Measurements from ENCODE around the gene C16orf74.
A peak's percentile ranks its signal among the peaks of the same experiment; 100 is the strongest.

C16orf74 gene

DNA sequence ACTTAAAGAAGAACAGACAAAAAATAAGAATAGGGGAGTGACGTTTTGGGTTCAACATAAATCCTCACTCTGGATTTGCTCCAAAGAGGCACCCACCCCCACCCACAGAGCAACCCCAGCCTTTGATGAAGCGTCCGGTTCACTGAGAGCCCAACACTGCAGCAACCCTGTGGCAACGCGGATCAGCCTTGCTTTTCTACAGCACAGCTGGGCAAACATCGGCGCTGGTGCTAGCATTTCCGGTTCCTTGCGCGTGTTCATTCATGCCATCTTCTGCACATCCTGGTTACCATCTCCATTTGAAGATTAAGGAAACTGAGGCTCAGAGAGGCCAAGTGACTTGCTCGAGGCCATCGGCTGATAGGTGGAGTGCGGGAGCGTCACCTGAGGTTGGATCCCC lies 53.5 kb downstream of the C16orf74 start:
- no peak for DNase-seq

DNA sequence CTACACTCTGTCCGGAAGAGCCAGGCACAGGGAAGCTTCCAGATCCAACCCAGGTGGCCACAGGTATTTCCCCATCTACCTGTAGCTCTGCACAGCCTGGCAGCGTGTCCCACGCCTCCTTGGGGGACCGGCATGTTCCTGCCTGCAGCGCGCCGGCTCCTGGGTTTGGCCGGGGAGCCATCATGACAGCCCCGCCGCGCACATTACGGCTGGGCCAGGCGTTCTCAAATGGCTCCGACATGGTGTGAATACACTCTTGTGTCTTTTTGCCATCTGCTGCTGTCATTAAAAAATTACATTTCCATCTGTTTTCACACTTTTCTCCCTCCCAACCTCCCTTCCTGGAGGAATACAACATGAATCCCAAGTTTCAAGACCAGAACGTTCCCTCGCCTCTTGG lies 54.1 kb downstream of the C16orf74 start:
- DNase-seq: no peak

DNA sequence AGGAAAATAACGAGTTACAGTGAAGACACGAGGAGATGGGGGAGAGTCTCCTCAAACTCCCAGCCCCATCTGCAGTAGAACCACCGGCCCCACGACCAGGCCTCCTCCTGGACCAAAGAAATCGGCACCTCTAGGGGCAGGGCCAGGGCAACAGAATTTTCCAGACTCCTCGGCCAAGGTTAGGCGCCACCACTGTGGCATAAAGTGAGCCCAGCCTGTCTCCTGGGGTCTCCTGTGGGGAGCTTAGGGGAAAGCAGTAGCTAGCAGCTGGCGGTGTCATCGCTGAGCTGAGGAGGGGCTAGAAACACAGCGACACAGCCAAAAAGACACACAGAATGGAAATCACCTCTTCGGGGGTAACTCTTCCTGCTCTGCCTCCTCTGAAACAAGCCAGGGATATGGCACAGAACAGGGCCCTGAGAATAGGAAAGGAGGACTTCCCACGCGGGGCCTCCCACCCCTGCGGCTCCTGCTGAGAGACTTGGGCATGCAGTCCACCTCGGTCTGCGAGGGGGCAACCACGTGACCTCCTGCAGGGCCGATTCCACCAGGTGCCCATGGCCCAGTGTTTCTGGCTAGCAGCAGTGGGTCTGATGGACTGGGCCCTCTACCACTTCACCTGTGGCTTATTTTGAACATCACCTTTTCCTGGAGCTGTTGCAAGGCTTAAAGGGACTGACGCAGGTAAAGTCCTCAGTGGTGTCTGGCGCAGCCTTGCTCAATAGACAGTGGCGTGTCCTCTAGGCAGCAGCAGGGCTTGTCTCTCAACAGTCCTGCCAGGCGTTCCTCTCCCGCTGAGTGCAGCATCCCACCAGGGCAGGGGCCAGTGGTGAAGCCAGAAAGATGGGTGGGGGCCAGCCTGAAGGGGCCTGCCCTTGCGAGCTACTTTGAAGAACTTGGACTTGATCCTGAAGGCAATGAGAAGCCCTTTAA lies 55.4 kb downstream of the C16orf74 start:
- no peak for DNase-seq

DNA sequence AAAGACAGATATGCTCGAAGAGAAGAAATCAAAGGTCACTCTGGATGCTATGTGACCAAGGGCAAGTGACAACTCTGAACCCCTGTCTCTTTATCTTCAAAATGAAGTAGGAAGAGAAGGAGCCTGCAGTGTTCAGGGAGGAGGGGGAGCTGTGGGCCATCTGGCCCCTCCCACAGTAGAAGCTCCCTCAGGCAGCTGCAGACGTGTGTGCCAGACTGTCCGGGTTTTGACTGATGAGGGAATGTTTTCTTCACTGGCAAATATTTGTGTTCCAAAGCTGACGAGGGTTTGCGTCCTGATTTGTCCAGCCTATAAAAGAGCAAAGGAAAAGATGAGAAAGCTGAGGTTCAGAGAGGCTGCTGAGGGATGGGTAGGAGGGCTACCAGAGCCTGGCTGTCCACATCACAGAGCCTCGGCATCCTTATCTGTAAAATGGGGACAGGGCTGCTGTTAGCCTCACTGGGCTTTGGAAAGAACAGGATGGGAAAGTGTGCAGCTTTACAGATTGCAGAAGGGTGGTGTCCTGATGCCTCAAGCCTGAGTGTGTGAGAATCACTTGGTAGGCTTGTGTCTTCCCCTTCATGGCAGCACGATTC lies 60.3 kb downstream of the C16orf74 start:
- DNase-seq: no peak

DNA sequence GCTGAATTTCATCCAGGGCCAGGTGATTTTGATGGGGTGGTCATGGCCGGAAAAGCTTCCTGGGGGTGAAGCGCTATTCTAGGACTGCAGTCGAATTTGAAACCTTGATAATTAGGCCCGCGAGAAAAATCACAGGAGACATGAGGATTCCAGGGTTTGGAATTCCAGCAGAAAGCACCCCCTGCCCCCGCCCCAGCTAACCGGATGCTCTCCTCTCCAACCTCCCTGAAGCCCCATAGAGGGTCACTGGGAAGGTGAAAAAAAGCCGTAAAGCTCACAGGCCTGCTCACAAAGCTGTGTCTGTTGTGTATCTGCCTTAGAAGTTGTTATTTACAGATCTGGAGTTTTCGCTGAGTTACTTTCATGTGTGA lies 61.0 kb downstream of the C16orf74 start:
- no peak for DNase-seq

DNA sequence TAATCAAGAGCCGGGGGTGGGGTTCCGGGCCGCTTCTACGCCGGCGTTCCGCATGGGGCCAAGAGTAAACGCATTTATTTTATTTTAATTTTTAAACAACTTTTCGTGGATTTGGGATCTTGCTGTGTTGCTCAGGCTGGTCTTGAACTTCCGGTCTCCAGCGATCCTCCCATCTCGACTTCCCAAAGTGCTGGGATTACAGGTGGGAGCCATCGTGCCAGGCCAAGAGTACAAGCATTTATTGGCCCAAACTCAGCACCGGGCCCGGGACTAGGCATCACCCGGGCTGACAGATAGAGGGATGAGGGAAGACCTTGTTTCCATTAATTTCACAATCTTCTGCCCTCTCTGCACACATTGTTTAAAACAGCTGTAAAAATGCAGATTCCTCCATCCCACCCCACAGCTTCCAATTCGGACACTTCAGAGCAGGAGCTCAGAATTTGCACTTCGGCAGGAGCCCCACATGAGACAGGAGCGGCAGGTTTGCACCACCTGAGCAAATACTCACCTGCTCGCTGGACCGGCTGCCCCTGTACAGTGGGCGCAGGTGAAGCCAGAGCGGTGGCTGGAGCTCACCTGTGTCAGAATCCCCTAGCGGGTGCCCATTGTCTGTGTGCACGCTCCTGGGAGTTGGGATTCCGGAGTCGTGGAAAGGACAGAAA lies 61.5 kb downstream of the C16orf74 start:
- DNase-seq: peak in 1 of 51 donors; percentile 15

DNA sequence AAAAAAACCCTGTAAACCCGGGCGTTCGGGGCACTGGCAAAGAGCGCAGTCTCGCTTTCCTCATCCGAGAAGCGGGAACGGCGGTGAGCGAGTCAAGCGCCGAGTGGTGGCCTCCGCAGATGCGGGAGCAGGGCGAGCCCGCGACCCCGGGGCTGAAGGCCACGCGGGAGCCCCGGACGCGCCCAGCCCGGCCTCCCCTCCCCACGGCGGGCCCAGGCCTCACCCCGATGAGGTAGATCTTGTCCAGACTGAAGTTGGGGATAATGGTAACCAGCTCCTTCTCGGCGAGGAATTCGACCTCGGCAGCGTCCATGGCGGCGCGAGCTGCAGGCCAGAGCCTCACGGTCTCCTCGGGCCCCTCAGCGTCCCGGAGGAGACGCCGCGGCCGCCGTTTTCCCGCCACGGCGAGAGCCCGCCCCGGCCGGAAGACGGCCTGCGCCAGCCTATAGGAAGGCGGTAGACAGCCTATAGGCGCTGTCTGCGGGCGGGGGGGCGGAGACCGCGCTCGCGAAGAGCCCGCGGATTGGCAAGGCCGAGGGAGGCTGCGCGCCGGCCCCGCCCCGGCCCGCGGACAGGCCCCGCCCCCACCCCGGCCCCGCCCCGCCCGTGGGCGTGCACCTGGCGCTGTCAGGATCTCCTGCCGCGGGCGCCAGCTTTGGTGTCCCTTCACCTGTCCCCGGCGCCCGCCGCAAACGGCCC lies 62.2 kb downstream of the C16orf74 start, which contains the start of gene GINS2:
GINS2 (minus strand) TSS at position 369 of the 699 bp plus-strand sequence; CDS start at position 313, 56 bp downstream.
- DNase-seq: peak in 50 of 51 donors; percentile 13 to 90 (median 66)

DNA sequence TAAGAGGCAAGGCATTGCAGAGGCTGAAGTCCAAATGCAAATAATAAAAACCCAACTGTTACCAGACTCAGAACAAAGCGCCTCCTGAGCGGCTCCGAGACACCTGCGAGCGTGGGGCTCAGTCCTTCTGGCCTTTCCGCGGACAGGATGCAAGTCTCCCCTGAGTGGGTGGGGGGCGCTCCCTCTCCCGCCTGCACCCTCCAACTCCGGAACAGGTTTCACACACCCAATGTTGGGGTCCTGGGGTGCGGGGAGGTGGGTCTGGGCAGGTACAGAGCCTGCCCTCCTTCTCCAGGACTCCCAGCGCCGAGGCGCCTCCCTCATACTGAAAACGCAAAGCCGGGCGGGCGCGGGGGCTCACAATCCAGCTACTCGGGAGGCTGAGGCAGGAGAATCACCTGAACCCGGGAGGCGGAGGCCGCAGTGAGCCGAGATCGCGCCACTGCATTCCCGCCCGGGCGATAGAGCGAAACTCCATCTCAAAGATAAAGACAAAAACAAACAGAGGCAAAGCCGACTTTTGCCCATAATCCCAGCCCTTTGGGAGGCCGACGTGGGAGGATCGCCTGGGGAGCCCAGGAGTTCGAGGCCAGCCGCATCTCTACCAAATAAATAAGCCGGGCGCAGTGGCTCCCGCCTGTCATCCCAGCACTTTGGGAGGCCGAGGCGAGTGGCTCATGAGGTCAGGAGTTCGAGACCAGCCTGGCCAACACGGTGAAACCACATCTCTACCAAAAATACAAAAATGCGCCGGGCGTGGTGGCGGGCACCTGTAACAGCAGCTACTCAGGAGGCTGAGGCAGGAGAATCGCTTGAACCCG lies 63.0 kb downstream of the C16orf74 start:
- no peak for DNase-seq

DNA sequence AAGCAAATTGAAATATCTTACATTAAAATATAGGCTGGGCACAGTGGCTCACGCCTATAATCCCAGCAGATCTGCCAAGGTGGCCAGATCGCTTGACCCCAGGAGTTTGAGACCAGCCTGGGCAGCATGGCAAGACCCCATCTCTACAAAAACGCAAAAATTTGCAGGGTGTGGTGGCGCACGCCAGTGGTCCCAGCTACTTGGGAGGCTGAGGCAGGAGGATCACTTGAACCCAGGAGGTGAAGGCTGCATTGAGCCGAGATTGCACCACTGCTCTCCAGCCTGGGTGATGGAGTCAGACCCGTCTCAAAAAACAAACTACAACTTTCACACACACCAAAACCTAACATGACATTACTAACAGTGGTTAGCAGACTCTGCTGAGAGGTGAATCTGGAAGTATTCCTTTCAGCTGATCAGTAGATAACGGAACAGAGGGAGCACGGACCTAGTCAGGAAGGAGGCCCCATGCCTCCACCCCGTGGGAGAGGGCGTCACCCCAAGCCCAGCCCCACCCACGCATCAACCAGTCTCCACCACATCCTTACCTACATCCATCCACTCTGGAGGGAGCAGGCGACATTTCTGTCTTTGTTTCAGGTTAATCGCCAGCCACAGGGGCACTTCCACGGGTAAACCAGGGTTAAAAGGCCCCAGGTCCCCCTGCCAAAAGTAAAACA lies 63.8 kb downstream of the C16orf74 start:
- no peak for DNase-seq

DNA sequence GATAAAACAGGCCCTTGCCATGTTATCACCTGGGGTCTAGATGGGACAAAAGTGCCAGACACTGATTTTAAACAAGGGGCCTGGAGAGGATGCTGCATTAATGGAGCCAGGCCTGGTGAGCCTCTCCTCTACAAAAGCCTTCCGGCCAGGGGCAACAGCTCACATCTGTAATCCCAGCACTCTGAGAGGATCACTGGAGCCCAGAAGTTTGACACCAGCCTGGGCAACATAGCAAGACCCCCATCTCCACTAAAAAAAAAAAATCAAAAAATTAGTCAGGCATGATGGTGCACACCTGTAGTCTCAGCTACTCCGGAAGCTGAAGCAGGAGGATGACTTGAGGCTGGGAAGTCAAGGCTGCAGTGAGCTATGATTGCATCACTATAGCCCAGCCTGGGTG lies 65.6 kb downstream of the C16orf74 start:
- no peak for DNase-seq

DNA sequence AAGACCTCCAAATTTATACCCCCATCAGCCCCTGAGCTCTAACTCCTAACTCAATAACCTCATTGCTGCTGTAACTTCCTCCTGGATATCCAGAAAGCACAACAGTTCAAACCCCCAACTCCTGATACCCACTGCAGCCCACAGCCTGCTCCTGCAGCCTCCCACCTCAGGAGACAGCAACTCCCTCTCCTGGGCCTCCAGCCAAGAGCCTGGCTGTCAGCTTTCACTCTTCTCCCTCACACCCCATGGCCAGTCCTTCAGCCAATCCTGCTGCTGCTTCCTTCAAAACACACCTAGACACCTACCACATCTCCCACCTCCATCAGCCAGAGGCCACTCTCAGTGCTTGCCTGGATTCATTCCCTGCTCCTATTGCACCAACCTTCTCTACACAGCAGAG lies 67.5 kb downstream of the C16orf74 start:
- no peak for DNase-seq

DNA sequence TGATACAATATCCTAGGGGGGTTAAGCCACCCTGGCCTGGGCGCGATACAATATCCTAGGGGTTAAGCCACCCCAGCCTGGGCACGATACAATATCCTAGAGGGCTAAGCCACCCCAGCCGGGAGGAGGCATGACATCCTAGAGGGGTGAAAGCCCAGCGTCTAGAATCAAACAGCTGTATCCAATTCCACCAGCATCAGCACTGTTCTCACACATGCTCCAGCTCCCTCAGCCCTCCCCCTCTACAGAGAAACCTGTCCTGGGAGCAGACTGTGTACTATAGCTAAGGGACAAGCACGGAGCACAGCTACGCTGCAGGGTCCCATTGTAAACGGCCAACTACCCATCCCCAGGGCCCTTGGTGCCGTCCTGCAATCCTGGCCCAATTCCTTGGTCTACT lies 68.4 kb downstream of the C16orf74 start:
- DNase-seq: no peak

DNA sequence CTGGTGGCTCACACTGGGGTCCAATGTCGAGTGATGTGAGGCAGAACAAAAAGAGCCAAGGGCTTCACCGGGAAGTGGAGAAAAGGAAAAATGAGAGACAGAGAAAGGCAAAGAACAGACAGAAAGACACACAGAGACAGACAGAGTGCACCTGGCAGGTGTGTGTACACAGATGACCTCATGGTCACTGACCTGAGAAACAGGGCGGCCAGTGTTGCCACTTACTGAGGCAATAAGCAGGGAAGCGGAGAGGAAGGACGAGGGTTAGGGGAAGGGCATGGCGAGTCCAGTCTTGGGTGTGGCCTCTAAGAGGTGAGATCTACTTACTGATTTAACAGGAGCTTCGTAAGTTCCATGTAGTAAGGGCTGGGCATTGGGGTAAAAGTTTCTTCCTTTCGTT lies 69.6 kb downstream of the C16orf74 start:
- no peak for DNase-seq

DNA sequence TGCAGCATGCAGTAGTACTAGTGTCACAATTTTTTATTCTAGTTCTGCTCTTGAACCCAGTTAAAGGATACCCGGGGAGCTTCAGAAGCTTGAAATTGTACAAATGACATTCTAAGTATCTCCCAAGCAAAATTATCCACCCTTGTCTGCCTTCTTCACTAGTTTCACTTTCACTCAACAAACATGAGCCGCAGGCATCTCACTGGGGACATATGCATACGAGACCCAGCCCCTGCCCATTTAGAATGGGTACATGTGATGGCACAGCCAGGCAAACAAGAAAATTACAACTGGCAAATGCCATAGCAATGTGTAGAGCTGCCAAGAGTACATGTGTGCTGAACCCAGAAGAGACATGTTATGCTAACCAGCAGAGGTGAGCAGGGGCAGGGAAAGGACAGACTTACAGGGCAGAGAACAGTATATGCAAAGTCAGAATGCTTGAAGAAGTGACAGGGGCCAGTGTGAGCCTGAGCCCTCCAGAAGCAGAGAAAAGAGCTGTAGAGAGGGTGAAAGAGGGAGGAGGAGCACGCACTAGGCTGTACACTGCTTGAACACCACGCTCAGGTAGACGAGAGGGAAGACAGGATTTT lies 70.4 kb downstream of the C16orf74 start:
- DNase-seq: no peak

DNA sequence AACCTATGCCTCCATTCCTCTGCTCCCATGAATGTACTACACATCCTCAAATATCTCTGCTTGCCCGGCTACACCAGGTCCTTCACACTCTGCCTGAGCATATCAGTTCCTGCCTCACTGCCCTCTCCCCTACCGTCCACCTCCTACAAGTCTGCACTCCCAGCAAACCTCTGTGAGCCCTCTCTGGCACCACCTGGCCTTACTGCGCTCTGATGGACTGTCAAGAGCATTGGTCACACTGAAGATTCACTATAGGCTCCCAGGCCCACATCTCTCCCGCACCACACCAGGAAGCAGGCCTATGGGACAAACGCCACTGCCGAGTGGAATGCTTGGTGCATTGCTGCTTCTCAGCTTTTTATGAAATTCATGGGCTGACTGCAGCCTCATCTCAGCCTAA lies 71.0 kb downstream of the C16orf74 start:
- no peak for DNase-seq

DNA sequence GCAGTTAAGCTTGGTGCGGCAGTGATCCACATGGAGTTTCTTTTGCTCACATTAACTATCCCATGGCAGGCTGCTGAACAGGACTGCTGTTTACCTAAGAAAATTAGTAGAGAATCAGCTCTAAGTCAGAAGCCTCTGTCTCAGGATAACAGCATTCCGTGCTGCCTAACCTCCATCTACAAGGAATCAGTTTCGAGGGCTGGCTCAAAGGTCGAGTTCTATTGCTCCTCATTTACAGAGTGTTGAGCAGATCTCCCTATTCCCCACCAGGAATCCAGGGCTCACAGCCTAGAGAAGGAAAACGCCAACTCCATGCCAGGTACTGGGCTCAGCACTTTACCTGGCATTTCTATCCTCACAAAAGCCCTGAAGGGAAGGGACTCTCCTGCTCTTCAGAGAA lies 72.1 kb downstream of the C16orf74 start:
- DNase-seq: no peak

DNA sequence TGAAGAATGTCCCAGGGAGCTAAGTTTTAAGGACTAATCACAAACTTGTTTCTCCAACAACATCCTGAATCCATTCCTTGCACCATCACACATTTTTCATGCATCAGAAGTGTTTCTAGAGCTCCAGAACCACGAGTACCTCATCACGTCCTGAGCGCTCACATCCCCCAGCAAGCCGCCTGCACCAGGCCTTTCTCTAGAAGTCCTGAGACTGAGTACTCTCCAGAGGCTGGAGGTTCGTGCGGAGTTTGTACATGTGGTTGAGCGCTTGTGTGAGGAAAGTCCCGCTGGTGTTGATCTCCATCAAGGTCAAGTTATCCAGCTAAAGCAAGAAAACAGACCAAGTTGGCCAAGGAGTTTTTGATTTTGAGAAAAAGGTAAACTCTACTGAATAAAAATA lies 72.9 kb downstream of the C16orf74 start:
- DNase-seq: no peak

DNA sequence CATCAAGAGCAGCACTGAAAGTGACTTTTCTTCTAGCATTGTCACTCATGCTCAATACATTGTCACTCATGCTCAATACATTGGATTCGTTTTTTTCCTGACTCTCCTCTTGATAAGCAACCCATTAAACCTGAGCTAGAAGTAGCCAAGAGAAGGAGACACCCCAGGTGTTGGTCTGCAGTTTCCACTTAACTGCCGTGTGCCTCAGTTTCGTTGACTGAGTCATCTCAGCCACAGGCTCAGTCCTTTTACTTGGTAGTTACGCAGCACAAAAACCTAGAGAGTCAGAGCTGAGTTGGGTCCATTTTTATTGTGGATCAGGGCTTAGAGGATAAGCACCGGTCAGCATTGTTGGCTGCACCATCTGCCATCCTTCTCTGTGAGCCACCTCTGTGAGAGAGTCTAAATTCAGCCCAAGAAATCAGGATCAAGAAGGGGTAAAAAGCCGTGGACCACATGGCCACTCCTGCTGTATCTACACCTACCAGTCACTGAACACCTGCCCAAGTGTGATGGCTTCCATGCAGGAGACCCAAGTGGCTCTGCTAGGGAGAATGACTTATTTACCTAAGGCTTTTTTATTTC lies 73.4 kb downstream of the C16orf74 start:
- DNase-seq: no peak

DNA sequence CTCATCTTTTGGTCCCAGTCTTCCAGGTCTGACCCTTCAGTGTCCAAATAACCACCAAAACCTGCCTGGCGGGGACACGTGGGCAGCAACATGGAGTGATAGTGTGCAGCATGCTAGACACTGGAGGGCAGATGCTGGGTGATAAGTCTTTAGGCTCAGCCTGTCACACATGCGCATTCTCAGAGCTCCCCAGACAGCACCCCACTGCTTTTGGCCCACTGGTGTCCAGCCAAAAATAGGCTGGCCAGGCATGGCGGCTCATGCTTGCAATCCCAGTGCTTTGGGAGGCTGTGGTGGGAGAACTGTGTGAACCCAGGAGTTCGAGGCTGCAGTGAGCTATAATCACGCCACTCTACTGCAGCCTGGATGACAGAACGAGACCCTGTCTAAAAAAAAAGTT lies 74.4 kb downstream of the C16orf74 start:
- DNase-seq: no peak
